Glutamatergic neuron (in vitro differentiated cells): Measurements from ENCODE around the gene PCDHA12. TPM values are rescaled to one million over a fixed set of nuclear protein-coding genes. Genes with fewer than 3 reads are reported as not detected.

ENCODE experiments used
- DNase-seq: peaks from one replicate; pipeline ENCODE4 v3.0.0; 2022
- H3K27ac Mint-ChIP-seq: one replicate; pipeline ENCODE4 v1.8.0; 2020; ENCODE audit warnings: mild to moderate bottlenecking, mixed read lengths, inconsistent platforms; ENCODE audit not compliant: unreplicated experiment
- H3K27me3 Mint-ChIP-seq: one replicate; pipeline ENCODE4 v1.8.0; 2020; ENCODE audit warnings: mild to moderate bottlenecking, moderate library complexity, mixed read lengths, inconsistent platforms; ENCODE audit not compliant: unreplicated experiment
- H3K36me3 Mint-ChIP-seq: one replicate; pipeline ENCODE4 v1.8.0; 2020; ENCODE audit warnings: mild to moderate bottlenecking, mixed read lengths, inconsistent platforms; ENCODE audit not compliant: unreplicated experiment
- H3K4me1 Mint-ChIP-seq: one replicate; pipeline ENCODE4 v1.8.0; 2020; ENCODE audit warnings: mild to moderate bottlenecking, low read depth, mixed read lengths, inconsistent platforms; ENCODE audit not compliant: unreplicated experiment
- H3K4me3 Mint-ChIP-seq: one replicate; pipeline ENCODE4 v1.8.0; 2020; ENCODE audit warnings: mild to moderate bottlenecking, mixed read lengths, inconsistent platforms; ENCODE audit not compliant: unreplicated experiment
- H3K9me3 Mint-ChIP-seq: one replicate; pipeline ENCODE4 v1.8.0; 2020; ENCODE audit warnings: mild to moderate bottlenecking, moderate library complexity, mixed read lengths, inconsistent platforms; ENCODE audit not compliant: unreplicated experiment
- CTCF ChIP-seq: fragments of 200-600 bp; sonication (generic); IDR thresholded peaks from one replicate; pipeline ENCODE4 v1.5.0; 2021; ENCODE audit not compliant: partially characterized antibody, unreplicated experiment
- total RNA-seq: library from RNA; stranded (reverse); fragmentation: NEBNext Ultra II Directional; extraction: Animal tissue kit (Norgen Biotek cat#: 25700); gene quantifications from one replicate; pipeline ENCODE4 v1.2.1, GENCODE V29; 2021; ENCODE audit not compliant: unreplicated experiment

Gene PCDHA12
- total RNA-seq, 1 donor from 2014 or later, result 32.4 TPM

- peaks cover 62% of the 10 kb centered on the region for H3K36me3 Mint-ChIP-seq
- peak overlapping the region; percentile 99 for H3K27ac Mint-ChIP-seq
- H3K27me3 Mint-ChIP-seq, result peaks cover 10% of the 10 kb centered on the region
- H3K9me3 Mint-ChIP-seq, result peaks cover 34% of the 10 kb centered on the region
- DNase-seq, result no peak
- no peak for TF ChIP-seq CTCF
- H3K4me3 Mint-ChIP-seq, result peak overlapping the region; percentile 86
- H3K4me1 Mint-ChIP-seq, result peaks cover 8% of the 10 kb centered on the region
Observed at GRCh38 chr5:140857177-140857986, 17.7 kb upstream of the PCDHA12 start.

GRCh38 chr5:140857987-140858240 lies 17.2 kb upstream of the PCDHA12 start:
- no peak for TF ChIP-seq CTCF
- Mint-ChIP-seq H3K4me1 (peaks cover 8% of the 10 kb centered on the region), H3K27ac (no peak overlapping the region), H3K27me3 (peaks cover 10% of the 10 kb centered on the region), H3K4me3 (no peak overlapping the region), H3K36me3 (peaks cover 67% of the 10 kb centered on the region), H3K9me3 (peaks cover 34% of the 10 kb centered on the region)
- DNase-seq, result no peak

GRCh38 chr5:140862441-140863295 lies 12.4 kb upstream of the PCDHA12 start:
- H3K9me3 Mint-ChIP-seq, result peaks cover 24% of the 10 kb centered on the region
- no peak for DNase-seq
- H3K27ac Mint-ChIP-seq, result no peak overlapping the region
- H3K27me3 Mint-ChIP-seq, result peaks cover 5% of the 10 kb centered on the region
- H3K4me3 Mint-ChIP-seq, result no peak overlapping the region
- H3K4me1 Mint-ChIP-seq, result peaks cover 3% of the 10 kb centered on the region
- H3K36me3 Mint-ChIP-seq, result peaks cover 59% of the 10 kb centered on the region
- TF ChIP-seq CTCF, result no peak

DNA sequence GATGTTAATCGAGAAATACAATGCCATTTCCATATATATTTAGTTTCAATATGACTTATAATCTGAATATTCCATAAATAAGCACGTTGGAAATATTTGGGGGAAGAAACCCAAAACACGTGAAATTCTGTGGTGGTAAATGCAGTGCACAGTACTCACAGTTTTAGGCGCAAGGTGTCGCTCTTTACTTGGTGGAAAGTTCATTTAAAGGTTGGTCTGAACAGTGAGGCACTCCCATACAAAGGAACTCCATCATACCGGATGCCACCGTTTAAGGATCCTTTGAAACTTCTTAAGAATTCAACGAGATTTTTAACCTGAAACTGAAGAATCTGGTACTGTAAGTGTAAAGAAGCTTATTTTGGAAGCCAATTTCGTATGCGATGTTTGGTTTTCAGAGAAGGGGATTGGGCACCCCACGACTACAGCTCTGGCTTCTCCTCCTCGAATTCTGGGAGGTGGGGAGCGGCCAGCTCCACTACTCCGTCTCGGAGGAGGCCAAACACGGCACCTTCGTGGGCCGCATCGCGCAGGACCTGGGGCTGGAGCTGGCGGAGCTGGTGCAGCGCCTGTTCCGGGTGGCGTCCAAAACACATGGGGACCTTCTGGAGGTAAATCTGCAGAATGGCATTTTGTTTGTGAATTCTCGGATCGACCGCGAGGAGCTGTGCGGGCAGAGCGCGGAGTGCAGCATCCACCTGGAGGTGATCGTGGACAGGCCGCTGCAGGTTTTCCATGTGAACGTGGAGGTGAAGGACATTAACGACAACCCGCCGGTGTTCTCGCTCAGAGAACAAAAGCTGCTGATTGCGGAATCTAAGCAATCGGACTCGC lies 6.2 kb upstream of the PCDHA12 start, which contains the start of gene PCDHA11:
TSS of gene PCDHA11 (plus strand) at position 237 of the 834 bp plus-strand sequence. CDS start at position 384, 147 bp downstream.
- Mint-ChIP-seq H3K9me3 (peaks cover 10% of the 10 kb centered on the region), H3K4me1 (peaks cover 8% of the 10 kb centered on the region), H3K36me3 (peaks cover 23% of the 10 kb centered on the region), H3K27ac (peak within 1 kb of the TSS; percentile 93), H3K27me3 (peaks cover 7% of the 10 kb centered on the region), H3K4me3 (peak within 1 kb of the TSS; percentile 88)
- DNase-seq, result no peak
- TF ChIP-seq CTCF, result no peak
